ENCODE results near the gene GCSH. TPM values are rescaled to one million over a fixed set of nuclear protein-coding genes. Genes with fewer than 3 reads are reported as not detected.

GCSH gene
- polyA plus RNA-seq (2011; rRNA removed) = 44.0 and 73.5 TPM in 2 replicates
- 38.7 and 39.6 TPM in 2 replicates for polyA plus RNA-seq (2012; cell fraction: cytosol; rRNA removed)
- polyA plus RNA-seq (2012; cell fraction: nucleus; rRNA removed) = 13.6 and 14.6 TPM in 2 replicates
- polyA plus RNA-seq (2017; fragmentation: RNase III; extraction: RNeasy Plus Mini Kit Qiagen cat#74134 plus additional on column Dnase treatment) = 66.1 to 76.4 TPM (median 72.7 TPM) in 3 replicates
- 3.1 and 5.3 TPM in 2 replicates for polyA minus RNA-seq (2011; rRNA and poly(A)+ RNA removed)

GRCh38 chr16:81095953-81096714, at the start of gene GCSH:
GCSH (minus strand) TSS chr16:81096395; CDS start chr16:81096278, 117 bp downstream.
- peak within 1 kb of the TSS; percentile 75 to 96 for H3K27ac ChIP-seq
- POLR2A ChIA-PET = no interaction called here
- H3K4me1 ChIP-seq = peaks cover 5% of the 10 kb centered on the region
- peak within 1 kb of the TSS; percentile 88 for H3K4me3 ChIP-seq
- TF ChIP-seq RFX5 (IDR thresholded peaks at IDR 0.05) (0 out of 2 replicates have a peak, but pooled peaks have one; percentile 15), MAX (IDR thresholded peaks at IDR 0.05) (peak; percentile 73), MYC (IDR thresholded peaks at IDR 0.05; ENCODE audit: borderline replicate concordance, low read length) (no peak; the same call in none of the 2 replicates), ZNF302 (CRISPR knock-in tag; IDR thresholded peaks at IDR 0.05) (no peak), JUN (IDR thresholded peaks at IDR 0.05) (peak in 1 of 2 experiments; percentile 82; a peak in 2 of 5 replicates), HMGXB4 (CRISPR knock-in tag; IDR thresholded peaks at IDR 0.05; ENCODE audit: borderline replicate concordance) (0 out of 2 replicates have a peak, but pooled peaks have one; percentile 26), POLR2A (IDR thresholded peaks at IDR 0.05; ENCODE audit: low read length) (peak; percentile 59), USF2 (IDR thresholded peaks at IDR 0.05) (0 out of 2 replicates have a peak, but pooled peaks have one; percentile 42), PHF8 (IDR thresholded peaks at IDR 0.05; ENCODE audit: borderline replicate concordance, low read depth) (peak; percentile 54; the same call in 1 of the 2 replicates), RNF2 (IDR thresholded peaks at IDR 0.05; ENCODE audit: borderline replicate concordance, low read depth) (no peak), ZFP36 (IDR thresholded peaks at IDR 0.05; ENCODE audit: borderline replicate concordance, partially characterized antibody) (no peak), E2F6 (IDR thresholded peaks at IDR 0.05; ENCODE audit: borderline replicate concordance, low read depth) (peak; percentile 78), NPAS2 (CRISPR knock-in tag; IDR thresholded peaks at IDR 0.05; ENCODE audit: borderline replicate concordance) (no peak), KDM1A (IDR thresholded peaks at IDR 0.05; ENCODE audit: low read depth) (no peak)
- peak within 1 kb of the TSS; percentile 71 for H3K4me2 ChIP-seq
- WGBS (ENCODE audit: missing lambda C conversion rate) = 0% methylated on average over 18 of the region's 83 CpGs
- ATAC-seq = peak; percentile 98 to 99
- H3K9me3 ChIP-seq = no peaks in the 10 kb centered on the region
- DNase-seq (ENCODE audit: low read depth in 1 of 2, low spot score in 1 of 2) = peak; percentile 94 to 99
- FAIRE-seq = no peak
- CTCF ChIA-PET = interaction anchor here (0.9 to 2.2 kb wide), 3 partner anchors 61 to 641 kb away, joined by 3 to 9 read pairs (median 3); partner anchors contain the start of gene ATMIN

- H3K4me3 ChIP-seq = no peak overlapping the region
- POLR2A ChIA-PET = no interaction called here
- H3K4me1 ChIP-seq = peaks cover 24% of the 10 kb centered on the region
- peak; percentile 28 to 32 for DNase-seq (ENCODE audit: low read depth in 1 of 2, low spot score in 1 of 2)
- no peaks in the 10 kb centered on the region for H3K9me3 ChIP-seq
- CTCF ChIA-PET = interaction anchor here (0.5 to 3.1 kb wide), 6 partner anchors 11 to 109 kb away, joined by 3 to 7 read pairs (median 3); partner anchors contain the start of gene ATMIN
- WGBS (ENCODE audit: missing lambda C conversion rate) = 63% methylated on average over 4 of the region's 4 CpGs
- TF ChIP-seq RAD21 (conservative IDR thresholded peaks at IDR 0.05 in 1 of 2, IDR thresholded peaks at IDR 0.05 in 1 of 2) (no peak), MAX (IDR thresholded peaks at IDR 0.05) (no peak), FOSL2 (IDR thresholded peaks at IDR 0.05) (no peak), FOSL2 (CRISPR knock-in tag; IDR thresholded peaks at IDR 0.05) (no peak), ZSCAN20 (CRISPR knock-in tag; IDR thresholded peaks at IDR 0.05) (no peak), MYC (IDR thresholded peaks at IDR 0.05; ENCODE audit: borderline replicate concordance, low read length) (no peak), ESRRA (IDR thresholded peaks at IDR 0.05; ENCODE audit: borderline replicate concordance, low read length) (no peak), TP53 (CRISPR knock-in tag; IDR thresholded peaks at IDR 0.05) (no peak), SREBF2 (IDR thresholded peaks at IDR 0.05) (no peak), HMGXB4 (CRISPR knock-in tag; IDR thresholded peaks at IDR 0.05; ENCODE audit: borderline replicate concordance) (no peak), MAFK (IDR thresholded peaks at IDR 0.05; ENCODE audit: partially characterized antibody) (no peak), REST (IDR thresholded peaks at IDR 0.05) (no peak)
- peak; percentile 62; a peak in 4 of 6 replicates for ATAC-seq
- no peak for FAIRE-seq
- no peak overlapping the region for H3K4me2 ChIP-seq
- H3K27ac ChIP-seq = no peak overlapping the region
Measured at GRCh38 chr16:81143921-81144471, 47.8 kb upstream of the GCSH start.
